Measurements from ENCODE around the gene NIT1. TPM values are rescaled to one million over a fixed set of nuclear protein-coding genes. Genes with fewer than 3 reads are reported as not detected.
"Not testable (repeated sequence)": the region's sequence is repeated elsewhere in the genome, so short reads cannot be mapped to it uniquely, and the experiment has no call there.

Gene NIT1
- total RNA-seq, 1 experiment from 2014 or later = 26.8 TPM

DNA sequence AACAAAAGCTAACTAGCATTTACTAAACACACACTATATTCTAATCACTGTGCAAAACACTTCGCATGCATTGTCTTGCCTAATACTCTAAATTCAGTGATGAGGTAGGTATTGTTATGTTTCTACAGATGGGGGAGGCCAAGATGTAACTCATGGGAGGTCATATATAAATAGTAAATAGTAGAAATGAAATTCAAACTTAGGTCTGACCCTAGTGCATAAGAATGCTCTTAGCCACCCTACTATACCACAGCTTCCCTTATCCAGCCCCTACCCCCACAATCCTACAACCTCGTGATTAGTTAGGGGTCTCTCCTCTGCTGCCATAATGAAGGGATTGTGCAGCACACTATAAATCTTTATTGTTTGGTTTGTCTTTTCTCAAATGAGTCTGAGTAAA is 3.3 kb upstream of the NIT1 start:
- CTCF ChIA-PET = no interaction called here
- H3K9me3 ChIP-seq (ENCODE audit: insufficient read depth, low read depth) = no peaks in the 10 kb centered on the region
- peaks cover 86% of the 10 kb centered on the region for H3K79me2 ChIP-seq (ENCODE audit: low read depth)
- no peak overlapping the region for H2AFZ ChIP-seq
- peaks cover 44% of the 10 kb centered on the region for H3F3A ChIP-seq (ENCODE audit: insufficient read depth, low read depth)
- POLR2A ChIA-PET (ENCODE audit: unreplicated experiment) = no interaction called here
- intact Hi-C loops (cut with micrococcal nuclease; ENCODE audit: unreplicated experiment) = no loop called here
- H3K27ac ChIP-seq = peak overlapping the region; percentile 81
- TF ChIP-seq EZH2 (IDR thresholded peaks at IDR 0.05; ENCODE audit: low read depth) = no peak
- TF ChIP-seq, protein P1, sequence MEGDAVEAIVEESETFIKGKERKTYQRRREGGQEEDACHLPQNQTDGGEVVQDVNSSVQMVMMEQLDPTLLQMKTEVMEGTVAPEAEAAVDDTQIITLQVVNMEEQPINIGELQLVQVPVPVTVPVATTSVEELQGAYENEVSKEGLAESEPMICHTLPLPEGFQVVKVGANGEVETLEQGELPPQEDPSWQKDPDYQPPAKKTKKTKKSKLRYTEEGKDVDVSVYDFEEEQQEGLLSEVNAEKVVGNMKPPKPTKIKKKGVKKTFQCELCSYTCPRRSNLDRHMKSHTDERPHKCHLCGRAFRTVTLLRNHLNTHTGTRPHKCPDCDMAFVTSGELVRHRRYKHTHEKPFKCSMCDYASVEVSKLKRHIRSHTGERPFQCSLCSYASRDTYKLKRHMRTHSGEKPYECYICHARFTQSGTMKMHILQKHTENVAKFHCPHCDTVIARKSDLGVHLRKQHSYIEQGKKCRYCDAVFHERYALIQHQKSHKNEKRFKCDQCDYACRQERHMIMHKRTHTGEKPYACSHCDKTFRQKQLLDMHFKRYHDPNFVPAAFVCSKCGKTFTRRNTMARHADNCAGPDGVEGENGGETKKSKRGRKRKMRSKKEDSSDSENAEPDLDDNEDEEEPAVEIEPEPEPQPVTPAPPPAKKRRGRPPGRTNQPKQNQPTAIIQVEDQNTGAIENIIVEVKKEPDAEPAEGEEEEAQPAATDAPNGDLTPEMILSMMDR (conservative IDR thresholded peaks at IDR 0.05) = no peak
- H3K27me3 ChIP-seq (ENCODE audit: insufficient read depth, low read depth) = no peaks in the 10 kb centered on the region
- H3K4me3 ChIP-seq = no peak overlapping the region
- H3K9me2 ChIP-seq (ENCODE audit: insufficient read depth) = no peaks in the 10 kb centered on the region
- BruUV-seq (replicated peaks) = no TSS peak
- peak overlapping the region; percentile 17 for H3K4me2 ChIP-seq
- H3K36me3 ChIP-seq (ENCODE audit: low read depth) = peaks cover 9% of the 10 kb centered on the region; the same call in 1 of the 2 replicates
- peaks cover 48% of the 10 kb centered on the region for H3K4me1 ChIP-seq (replicated peaks; ENCODE audit: insufficient read depth)
- H4K20me1 ChIP-seq (ENCODE audit: insufficient read depth) = peaks cover 18% of the 10 kb centered on the region
- no peak for DNase-seq

DNA sequence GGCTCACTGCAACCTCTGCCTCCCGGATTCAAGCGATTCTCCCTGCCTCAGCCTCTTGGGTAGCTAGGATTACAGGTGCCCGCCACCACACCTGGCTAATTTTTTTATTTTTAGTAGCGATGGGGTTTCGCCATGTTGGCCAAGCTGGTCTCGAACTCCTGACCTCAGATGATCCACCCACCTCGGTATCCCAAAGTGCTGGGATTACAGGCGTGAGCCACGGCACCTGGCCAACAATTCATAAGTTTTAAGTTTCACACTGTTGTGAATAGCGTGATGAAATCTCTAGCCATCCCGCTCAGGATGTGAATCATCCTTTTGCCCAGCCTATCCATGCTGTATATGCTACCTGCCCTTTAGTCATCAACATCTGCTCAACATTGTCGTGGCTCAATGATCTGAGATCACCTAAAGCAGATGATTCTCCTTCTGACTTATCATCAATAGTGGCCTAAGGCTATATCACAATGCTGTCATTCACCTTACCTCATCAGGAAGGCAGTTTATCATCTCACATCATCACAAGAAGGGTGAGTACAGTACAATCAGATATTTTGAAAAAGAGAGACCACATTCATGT is 2.7 kb upstream of the NIT1 start:
- no TSS peak for BruUV-seq (replicated peaks)
- Histone ChIP-seq H3K79me2 (ENCODE audit: low read depth) (peaks cover 79% of the 10 kb centered on the region), H3K4me1 (replicated peaks; ENCODE audit: insufficient read depth) (peaks cover 50% of the 10 kb centered on the region), H3K9me3 (ENCODE audit: insufficient read depth, low read depth) (no peaks in the 10 kb centered on the region), H4K20me1 (ENCODE audit: insufficient read depth) (peaks cover 16% of the 10 kb centered on the region), H2AFZ (no peak overlapping the region), H3K27me3 (ENCODE audit: insufficient read depth, low read depth) (no peaks in the 10 kb centered on the region), H3K27ac (peak overlapping the region; percentile 81), H3K4me2 (peak overlapping the region; percentile 94), H3F3A (ENCODE audit: insufficient read depth, low read depth) (peaks cover 50% of the 10 kb centered on the region), H3K4me3 (no peak overlapping the region), H3K9me2 (ENCODE audit: insufficient read depth) (no peaks in the 10 kb centered on the region), H3K36me3 (ENCODE audit: low read depth) (peaks cover 9% of the 10 kb centered on the region; the same call in 1 of the 2 replicates)
- ChIA-PET CTCF (no interaction called here), POLR2A (ENCODE audit: unreplicated experiment) (no interaction called here)
- intact Hi-C loops (cut with micrococcal nuclease; ENCODE audit: unreplicated experiment) = no loop called here
- TF ChIP-seq, protein P1 (conservative IDR thresholded peaks at IDR 0.05) = no peak
- no peak for TF ChIP-seq EZH2 (IDR thresholded peaks at IDR 0.05; ENCODE audit: low read depth)
- peak; percentile 75 to 96 for DNase-seq

DNA sequence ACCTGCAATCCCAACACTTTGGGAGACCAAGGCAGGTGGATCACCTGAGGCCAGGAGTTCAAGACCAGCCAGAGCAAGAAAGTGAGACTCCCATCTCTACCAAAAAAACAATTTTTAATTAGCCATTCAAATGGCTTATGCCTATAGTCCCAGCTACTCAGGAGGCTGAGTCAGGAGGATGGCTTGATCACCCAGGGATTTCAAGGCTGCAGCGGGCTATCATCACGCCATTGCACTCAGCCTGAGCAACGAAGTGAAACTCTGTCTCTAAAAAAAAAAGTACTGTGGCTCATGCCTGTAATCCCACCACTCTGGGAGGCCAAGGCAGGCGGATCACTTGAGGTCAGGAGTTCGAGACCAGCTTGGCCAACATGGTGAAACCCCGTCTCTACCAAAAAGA is 1.9 kb upstream of the NIT1 start:
- BruUV-seq (replicated peaks); POLR2A ChIA-PET (ENCODE audit: unreplicated experiment): not testable (repeated sequence)
- H3K4me2 ChIP-seq = peak overlapping the region; percentile 94

More for the DNA sequence above, 1.9 kb upstream of the NIT1 start:
- H2AFZ ChIP-seq; H3K36me3 ChIP-seq (ENCODE audit: low read depth); DNase-seq; H3K4me3 ChIP-seq; H3K9me2 ChIP-seq (ENCODE audit: insufficient read depth); CTCF ChIA-PET; H3K9me3 ChIP-seq (ENCODE audit: insufficient read depth, low read depth); H3K27me3 ChIP-seq (ENCODE audit: insufficient read depth, low read depth); intact Hi-C loops (cut with micrococcal nuclease; ENCODE audit: unreplicated experiment): not testable (repeated sequence)
- H3K27ac ChIP-seq = peak overlapping the region; percentile 81
- peaks cover 51% of the 10 kb centered on the region for H3F3A ChIP-seq (ENCODE audit: insufficient read depth, low read depth)
- H3K79me2 ChIP-seq (ENCODE audit: low read depth) = peaks cover 75% of the 10 kb centered on the region
- H4K20me1 ChIP-seq (ENCODE audit: insufficient read depth) = peaks cover 15% of the 10 kb centered on the region
- H3K4me1 ChIP-seq (replicated peaks; ENCODE audit: insufficient read depth) = peaks cover 50% of the 10 kb centered on the region

Measured in PC-9 (cell line).